HG02943 (cell line): Measurements from ENCODE around the gene UBE2R2.
"Not testable (repeated sequence)": the region's sequence is repeated elsewhere in the genome, so short reads cannot be mapped to it uniquely, and the experiment has no call there.

ENCODE experiments used
- ATAC-seq: cut with Tn5 transposase; IDR thresholded peaks from one replicate; pipeline ENCODE4 v1.9.1; 2021; ENCODE audit warnings: mild to moderate bottlenecking, low read depth, moderate library complexity; ENCODE audit not compliant: unreplicated experiment

UBE2R2 gene

DNA sequence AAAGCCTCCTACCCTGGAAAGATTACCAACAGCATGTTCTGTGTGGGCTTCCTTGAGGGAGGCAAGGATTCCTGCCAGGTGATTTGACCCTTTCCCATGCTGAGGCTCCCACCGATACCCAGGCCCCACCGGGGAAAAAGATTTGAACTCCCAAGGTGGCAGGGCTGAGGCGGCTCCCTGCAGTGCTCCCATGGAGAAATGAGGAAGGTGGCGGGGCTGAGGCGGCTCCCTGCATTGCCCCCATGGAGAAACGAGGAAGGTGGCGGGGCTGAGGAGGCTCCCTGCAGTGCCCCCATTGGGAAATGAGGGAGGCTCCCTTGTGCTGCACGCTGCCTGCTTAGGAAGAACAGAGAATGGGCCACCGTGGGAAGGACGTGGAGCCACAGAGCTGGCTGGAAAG lies 18.4 kb upstream of the UBE2R2 start:
- ATAC-seq = no peak

DNA sequence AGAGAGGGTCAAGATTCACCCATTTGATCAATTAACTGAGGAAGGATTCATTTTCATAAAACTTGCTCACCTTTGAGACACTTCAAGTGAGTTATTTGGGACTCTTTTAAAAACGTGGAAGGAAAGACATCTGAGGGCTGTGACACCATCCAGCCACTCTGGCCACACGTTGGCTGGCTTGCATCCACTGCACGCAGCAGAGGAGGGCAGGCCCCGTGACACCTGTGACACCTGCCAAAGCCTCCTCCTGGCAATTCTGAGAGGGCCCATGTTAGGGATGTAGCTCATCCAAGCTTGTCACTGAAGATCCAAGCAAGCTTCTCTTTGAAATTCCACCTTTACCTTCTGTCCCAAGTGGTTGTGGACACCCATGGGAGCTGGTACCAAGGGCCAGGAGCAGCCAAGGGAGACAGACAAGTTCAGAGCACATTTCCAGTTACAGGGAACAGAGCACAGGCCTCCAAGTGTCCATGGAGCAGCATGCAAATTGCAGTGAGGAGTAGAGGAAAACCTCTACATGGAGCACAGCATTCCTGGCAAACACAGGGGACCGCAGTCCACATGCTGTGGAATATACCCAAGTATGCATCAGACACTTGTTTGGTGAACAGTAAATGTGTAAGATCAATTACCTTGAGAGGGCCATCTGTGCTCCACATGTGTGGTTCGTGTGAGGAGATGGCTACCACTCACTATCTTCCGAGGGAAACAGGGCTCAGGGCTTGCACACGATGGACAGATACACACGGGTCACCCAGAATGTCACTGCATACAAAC lies 16.8 kb upstream of the UBE2R2 start:
- no peak for ATAC-seq

DNA sequence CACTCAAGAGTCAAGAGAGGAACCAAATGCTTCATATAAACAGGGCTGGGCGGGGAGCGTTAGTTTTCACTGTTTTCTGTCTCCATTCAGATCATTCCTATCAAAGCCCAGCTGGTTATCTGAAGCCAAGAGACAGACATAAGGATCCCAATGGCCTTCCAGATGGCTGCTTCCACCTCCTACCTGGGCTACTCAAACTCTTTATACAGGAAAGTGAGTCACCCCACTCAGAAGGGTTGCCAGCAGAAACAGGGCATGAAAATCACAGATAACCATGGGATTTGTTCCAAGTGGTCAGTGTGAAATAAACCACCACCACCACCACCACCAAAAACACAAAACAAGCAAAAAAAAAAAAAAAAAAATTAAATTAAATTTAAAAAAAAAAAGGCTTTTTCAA lies 16.1 kb upstream of the UBE2R2 start:
- ATAC-seq = no peak

DNA sequence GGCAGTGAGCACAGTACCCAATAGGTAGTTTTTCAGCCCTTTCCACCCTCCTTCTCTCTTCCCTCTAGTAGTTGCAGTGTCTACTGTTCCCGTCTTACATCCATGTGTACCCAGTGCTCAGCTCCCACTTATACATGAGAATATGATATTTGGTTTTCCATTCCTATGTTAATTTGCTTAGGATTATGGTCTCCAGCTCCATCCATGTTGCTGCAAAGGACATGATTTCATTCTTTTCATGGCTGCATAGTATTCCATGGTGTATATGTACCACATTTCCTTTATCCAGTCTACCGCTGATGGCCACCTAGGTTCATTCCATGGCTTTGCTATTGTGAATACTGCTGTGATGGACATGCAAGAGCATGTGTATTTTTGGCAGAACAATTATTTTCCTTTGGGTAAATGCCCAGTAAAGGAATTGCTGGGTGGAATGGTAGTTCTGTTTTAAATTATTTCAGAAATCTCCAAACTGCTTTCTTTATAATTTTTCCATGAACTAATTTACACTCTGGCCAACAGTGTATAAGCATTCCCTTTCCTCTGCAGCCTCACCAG lies 14.9 kb upstream of the UBE2R2 start:
- not testable (repeated sequence) for ATAC-seq

DNA sequence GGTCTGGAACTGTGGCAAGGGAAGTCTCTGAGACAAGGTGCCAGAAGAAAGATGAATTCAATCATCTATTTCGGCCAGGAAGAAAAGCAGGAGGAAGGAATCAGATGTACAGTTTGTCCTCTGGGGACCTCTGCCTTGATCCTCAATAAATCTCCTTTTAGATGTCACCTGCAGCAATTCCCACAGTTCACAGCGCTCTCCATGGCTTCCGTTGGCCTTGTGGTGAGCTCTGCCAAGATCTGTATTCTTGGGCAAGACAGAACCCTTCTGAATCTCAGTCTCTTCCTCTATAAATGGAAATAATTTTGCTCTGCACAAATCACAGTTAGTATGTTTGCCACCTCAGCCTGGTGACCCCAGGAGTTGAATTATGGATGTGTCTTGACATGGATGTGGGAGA lies 12.8 kb upstream of the UBE2R2 start:
- ATAC-seq = not testable (repeated sequence)

DNA sequence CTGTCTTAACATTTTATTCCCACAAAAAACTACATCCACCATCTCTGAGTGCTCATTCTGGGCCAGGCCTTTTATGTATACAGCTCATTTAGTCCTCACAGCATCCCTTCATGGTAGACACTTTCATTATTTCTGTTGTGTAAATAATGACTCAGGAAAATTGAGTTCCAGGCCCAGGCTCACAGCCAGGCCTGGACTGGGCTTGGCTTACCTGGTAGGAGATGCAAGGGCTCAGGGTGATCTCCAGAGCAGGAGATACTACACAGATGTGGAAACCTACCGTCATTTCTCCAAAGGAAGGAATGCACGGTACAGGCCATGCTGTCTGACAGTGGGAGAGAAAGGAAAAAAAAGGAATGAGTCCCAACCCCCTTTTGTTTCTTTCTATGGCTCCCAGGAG lies 9.8 kb upstream of the UBE2R2 start:
- ATAC-seq = not testable (repeated sequence)

DNA sequence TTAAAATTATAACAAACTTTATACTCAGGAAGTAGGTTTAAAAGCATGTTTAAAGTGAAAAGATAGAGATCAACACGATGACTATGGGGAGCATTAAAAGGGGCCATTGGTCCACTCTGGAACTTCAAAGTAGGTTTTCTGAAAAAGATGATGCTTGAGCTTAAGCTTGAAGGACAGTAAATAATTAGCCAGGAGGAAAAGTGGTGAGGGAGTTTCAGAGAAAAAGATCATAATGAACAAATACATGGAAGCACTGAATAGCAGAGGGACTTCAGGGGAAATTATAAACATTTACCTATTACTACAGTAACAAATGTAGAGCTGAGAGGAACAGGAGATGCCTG lies 8.0 kb upstream of the UBE2R2 start:
- peak; percentile 44 for ATAC-seq

DNA sequence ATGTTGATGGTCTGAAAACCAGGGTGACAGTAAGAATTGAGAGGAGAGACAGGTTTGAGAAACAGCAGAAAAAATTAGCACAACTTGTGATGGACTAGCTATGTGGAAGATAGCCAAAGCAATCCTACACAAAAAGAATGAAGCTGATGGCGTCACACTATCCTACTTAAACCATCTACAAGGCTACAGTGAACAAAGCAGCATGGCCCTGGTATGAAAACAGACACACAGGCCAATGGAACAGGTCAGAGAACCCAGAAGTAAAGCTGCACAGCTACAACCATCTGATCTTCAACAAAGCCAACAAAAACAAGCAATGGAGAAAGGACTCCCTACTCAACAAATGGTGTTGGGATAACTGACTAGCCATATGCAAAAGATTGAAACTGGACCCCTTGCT lies 7.5 kb upstream of the UBE2R2 start:
- no peak for ATAC-seq

DNA sequence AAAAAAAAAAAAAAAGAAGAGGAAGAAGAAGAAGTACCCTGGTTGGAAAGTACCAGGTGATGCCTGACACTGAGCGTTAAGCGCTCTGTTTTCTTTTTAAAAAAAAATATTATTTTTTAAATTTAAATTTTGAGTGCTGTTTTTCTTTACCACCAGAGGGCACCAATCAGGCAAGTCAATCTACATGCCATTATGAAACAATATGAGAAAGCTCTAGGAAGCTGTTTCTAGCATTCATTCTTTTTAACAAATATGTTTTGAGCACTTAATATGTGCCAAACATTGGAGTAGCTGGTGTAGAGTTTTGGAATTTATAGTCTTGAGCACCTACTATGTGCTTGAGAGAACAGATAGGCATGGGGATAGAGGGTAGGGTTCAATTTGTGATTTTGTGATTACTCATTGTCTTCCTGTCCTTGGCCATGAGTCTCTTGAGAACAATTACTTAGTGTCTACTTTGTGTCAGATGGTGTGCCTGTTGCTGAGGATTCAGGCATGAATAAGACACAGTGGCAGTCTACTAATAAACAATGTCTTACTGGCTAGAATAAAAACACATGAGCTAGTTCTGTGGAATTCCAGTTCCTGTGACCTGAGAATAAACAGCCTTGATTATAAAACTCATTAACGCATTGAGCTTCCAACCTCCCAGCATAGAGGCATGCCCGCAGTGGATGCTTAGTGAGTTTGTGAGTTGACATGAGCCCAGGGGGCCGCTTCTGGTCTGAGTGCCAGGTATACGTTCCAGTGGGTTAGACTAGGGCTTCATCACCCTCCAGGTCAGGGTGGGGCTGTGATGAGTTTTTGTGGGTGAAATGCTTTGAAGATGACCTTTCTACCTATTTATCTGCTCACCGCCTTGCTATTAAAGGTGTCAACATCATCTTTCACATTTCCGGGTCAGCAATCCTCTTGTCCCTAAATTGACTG lies 3.0 kb upstream of the UBE2R2 start:
- no peak for ATAC-seq

DNA sequence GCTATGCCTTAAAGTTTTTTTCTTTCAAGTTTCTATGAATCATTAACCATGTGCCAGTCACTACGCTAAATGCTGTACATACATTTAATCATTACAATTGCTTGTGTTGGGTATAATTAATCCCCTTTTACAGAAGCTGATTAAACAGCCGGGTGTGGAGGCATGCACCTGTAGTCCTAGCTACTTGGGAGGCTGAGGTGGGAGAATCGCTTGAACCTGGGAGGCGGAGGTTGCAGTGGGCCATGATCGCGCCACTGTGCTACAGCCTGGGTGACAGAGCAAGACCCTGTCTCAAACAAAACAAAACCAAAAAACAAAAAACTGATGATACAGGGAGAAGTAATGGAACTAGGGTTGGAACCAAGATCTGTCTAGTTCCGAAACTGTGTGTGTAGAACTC lies 1.2 kb upstream of the UBE2R2 start:
- no peak for ATAC-seq

DNA sequence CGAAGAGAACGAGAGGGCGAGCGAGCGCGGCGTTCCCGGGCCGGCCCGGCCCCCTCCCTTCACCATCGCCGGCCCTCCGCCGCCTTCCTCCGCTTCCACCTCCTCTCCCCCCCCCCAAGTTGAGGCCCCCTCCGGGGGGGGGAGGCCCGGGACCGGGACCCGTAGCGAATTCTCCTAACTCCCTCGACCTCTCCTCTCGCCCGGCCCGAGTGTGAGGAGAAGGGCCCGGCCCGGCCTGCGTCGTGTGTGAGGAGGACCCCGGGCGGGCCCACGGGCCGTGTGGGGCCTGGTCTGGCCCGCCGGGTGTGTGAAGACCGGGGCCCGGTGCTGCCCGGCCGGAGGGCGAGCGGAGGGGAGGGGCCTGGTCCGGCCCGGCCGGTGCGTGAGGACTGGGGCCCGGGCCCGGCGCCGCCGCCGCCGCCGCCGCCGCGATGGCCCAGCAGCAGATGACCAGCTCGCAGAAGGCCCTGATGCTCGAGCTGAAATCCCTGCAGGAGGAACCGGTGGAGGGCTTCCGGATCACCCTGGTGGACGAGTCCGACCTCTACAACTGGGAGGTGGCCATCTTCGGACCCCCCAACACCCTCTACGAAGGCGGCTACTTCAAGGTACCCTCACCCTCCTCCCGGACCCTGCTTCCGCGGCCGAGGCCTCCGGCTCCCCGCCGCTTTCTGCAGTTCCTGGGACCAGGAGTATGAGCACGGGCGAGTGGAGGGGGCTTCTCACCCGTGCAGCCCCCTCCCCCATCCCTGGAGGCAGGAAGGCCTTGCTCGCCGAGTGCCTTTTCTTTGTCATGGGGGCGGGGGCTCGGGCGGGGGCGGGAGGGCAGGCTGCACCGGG lies 587 bp downstream of the UBE2R2 start:
- ATAC-seq = peak; percentile 19

DNA sequence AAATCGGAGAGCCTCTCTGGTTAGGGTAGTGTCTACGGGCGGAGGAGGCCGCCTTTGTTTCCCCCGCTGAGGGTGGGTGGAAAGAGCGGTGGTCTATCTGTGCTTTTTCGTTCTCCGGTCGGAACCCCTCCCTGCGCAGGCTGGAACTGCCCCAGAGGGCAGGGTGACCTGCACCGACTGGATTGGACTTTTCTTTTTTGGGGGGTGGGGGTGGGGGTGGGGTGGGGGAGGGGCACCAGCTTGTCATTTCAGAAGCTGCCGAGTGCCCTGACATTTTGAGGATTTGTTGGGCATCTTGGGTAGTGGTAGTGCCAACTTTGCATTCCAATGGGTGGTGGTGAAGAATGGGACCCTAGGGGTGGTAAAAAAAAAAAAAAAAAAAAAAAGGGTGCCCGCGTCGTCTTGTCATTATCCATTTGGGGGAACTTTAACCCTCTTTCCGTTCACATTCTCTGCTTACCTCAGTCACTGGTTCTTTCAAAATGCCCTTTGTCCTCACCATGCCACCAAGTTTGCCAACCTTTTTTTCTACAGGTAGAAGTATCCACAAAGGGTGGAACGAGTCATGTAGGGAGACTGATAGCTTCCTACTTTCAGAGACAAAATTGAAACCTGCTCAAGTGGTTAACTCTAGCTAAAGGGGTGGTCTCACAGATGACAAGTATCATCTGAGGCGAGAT lies 1.3 kb downstream of the UBE2R2 start:
- ATAC-seq = no peak

DNA sequence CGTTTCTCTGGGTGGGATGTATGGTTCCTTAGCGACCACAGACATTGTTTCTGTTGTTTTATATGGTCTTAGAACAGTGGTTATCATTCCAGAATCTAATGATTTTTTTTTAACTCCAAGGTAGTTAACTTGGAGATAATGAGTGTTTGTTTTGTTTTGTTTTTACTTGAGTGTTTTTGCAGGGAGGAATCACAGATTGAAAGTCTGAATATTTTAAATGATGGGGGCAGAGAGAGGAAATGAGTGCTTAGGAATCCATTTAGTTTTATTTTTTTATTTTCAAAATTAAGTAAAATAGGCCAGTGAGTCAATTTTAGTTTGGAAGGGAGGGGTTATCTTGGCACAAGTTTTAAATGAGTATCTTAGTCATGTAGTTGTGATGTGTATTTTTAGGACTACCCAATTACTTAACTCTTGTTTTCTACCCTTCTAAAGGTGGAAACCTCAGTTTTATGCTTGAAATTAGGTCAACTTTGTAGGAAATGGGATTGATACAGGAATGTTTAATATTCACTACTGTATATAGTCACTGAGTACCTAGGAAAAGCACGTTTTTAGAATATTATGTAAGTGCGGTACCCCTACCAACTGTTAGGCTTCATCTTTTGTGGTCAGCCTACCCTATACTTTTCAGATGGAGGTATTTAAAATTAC lies 2.0 kb downstream of the UBE2R2 start:
- ATAC-seq = no peak

DNA sequence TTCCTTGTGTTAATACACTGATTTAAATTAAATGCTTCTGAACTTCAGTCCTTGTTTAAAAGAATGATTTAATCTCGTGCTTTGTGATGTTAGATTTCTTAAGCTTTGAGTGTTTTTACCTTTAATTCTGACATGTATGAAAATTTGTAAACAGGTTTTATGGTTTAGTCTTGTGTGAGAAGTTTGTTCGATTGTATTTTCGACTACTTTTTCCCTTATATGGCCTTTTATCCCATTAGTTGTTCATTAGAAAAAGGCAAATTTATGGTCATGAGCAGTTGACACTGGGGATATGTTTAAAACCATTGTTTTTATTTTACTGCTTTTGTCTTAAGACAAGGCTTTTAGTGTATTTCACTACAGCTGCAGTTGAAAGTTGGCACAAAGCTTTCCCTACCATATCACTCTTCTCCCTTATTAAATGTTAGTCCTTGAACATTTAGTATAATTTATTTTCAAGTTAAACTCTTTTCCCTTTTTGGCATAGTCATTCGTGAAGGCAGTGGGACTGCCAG lies 3.3 kb downstream of the UBE2R2 start:
- ATAC-seq = no peak

DNA sequence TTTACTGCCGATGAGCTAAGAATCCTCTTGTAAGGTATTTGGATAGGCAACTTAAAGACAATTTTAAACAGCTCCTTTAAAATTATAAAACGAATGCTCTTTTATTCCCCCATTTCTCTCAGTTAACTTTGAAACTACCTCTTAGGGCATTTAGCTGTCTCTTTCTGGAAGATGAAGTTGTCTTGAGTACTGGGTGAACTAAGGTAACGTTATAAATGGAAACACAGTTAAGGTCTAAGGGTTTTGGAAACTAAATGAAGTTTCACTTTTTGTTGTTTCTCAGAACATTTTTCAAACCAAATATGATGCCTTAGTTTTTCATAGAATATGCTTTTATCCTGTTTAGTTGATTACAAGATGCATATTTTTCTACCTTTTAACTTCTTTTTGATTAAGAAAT lies 6.8 kb downstream of the UBE2R2 start:
- no peak for ATAC-seq

DNA sequence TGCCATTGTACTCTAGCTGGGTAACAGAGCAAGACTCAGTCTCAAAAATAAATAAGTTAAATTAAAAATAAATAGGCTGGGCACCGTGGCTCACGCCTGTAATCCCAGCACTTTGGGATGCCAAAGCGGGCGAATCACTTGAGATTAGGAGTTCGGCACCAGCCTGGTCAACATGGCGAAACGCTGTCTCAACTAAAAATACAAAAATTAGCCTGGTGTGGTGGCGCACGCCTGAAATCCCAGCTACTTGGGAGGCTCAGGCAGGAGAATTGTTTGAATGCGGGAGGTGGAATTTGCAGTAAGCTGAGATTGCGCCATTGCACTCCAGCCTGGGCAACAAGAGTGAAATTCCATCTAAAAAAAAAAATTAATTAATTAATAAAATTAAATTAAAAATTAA lies 10.3 kb downstream of the UBE2R2 start:
- not testable (repeated sequence) for ATAC-seq

DNA sequence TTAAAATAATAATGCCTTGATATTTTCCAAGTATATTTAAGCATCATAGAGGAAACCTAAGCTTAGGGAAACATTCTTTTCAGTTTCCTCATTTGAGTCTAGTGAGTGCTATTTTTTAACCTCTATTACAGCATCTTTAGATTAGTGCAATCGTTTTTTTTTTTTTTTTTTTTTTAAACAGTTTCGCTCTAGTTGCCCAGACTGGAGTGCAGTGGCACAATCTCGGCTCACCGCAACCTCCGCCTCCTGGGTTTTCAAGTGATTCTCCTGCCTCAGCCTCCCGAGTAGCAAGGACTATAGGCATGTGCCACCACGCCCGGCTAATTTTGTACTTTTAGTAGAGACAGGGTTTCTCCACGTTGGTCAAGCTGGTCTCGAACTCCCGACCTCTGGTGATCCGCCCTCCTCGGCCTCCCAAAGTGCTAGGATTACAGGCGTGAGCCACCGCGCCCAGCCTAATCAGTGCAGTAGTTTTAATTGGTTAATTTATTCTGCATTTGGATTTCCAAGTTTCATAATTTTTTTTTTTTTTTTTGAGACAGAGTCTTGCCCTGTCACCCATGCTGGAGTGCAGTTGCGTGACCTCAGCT lies 12.8 kb downstream of the UBE2R2 start:
- not testable (repeated sequence) for ATAC-seq

DNA sequence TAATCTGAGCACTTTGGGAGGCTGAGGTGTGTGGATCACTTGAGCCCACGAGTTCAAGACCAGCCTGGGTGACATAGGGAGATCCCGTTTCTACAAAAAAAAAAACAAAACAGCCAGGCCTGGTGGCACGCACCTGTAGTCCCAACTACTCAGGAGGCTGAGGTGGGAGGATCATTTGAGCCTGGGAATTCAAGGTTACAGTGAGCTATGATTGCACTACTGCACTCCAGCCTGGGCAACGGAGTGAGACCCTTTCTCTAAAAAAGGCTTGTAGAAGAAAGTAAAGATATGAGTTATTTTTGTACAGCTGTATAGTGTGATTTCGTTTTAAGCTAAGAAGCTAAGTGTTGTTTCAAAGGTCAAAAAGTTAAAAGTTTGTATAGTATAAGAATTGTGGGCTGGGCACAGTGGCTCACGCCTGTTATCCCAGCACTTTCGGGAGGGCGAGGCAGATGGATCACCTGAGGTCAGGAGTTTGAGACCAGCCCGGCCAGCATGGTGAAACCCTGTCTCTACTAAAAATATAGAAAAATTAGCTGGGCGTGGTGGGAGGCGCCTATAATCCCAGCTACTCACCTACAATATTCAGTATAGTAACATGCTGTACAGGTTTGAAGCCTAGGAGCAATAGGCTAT lies 18.8 kb downstream of the UBE2R2 start:
- ATAC-seq = no peak
